Mucosa of gallbladder (tissue), 1 donor: Measurements from ENCODE around the gene VRTN. TPM values are rescaled to one million over a fixed set of nuclear protein-coding genes. Genes with fewer than 3 reads are reported as not detected.
A peak's percentile ranks its signal among the peaks of the same experiment; 100 is the strongest.
"Not testable (repeated sequence)": the region's sequence is repeated elsewhere in the genome, so short reads cannot be mapped to it uniquely, and the experiment has no call there.

ENCODE experiments used
- DNase-seq: peaks from one replicate; pipeline ENCODE4 v3.0.0-alpha.2; 2020; ENCODE audit warnings: low spot score
- total RNA-seq: library from RNA; stranded (reverse); gene quantifications from one replicate; pipeline ENCODE4 v1.2.1, GENCODE V29; 2021
- donor health status: DM: no; HTN: no; CAD: no.

Gene VRTN
- total RNA-seq, 1 donor from 2014 or later, result 0.32 TPM

DNA sequence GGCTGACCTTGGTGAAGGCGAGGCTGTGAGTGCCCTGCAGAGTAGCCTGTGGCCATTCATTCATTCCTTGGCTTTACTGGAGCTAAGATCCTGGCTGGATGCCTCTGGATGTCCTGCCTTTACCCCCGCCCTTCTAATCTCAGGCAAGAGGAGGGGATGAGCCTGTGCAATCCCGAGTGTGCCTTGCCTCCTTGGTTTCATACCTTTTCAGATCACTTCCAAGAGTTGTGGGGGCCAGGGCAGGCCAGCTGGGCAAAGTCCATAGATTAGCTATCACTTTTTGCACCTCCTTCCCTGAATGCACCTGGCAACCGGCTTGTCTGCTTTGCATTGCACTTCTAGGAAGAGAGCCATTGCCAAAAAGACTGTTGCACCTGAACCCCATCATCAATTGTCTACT lies 1.5 kb downstream of the VRTN start:
- peak; percentile 77 for DNase-seq

DNA sequence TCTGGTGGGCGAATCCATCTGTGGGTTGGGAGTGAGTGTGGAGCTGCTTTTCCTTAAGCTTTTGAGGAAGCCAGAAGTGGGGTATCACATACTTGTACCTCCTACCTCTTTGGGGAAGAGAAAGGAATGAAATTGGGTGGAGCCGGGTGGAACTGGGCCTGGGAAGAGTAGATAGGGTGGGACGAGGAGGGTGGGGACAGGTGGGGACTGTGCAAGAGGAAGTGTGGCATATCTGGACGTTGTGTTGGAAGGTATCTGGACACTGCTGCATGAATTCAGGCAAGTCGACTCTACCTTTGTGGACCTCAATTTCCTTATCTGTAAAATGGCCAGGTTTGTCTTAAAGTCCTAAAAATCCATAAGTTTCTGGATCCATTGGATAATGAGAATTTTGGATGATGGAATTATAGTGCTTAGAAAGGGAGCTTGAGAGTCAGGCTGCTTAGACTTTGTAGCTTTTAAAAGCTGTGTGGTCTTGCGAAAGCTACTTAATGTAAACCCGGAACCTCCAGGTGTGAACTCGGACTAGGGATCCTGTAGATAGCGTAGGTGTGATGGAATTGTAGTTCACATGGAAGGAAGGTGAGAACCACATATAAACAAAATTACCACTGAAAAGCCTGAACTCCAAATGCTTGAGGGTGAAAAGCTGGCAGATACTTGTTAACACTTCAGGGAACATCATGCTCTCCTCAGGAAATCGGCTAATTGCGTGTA lies 2.1 kb downstream of the VRTN start:
- no peak for DNase-seq

DNA sequence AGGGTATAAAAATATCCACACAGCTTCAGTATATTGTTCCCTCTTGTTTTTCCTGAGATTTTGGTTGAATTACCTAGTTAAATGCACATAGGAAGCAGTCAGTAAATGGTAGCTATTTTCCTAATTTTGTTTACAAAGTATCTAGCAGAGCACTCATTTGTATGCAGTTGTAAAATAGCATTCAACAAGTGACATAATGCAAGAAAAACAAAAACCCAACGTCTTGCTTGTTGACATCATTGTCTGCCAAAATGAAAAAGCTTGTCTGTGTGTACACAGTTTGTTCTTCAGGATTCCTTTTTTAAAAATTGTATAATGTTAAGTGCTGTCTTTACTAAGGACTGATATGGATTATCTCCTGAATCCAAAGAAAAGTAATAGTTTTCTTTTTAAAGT lies 2.7 kb downstream of the VRTN start:
- DNase-seq, result no peak

DNA sequence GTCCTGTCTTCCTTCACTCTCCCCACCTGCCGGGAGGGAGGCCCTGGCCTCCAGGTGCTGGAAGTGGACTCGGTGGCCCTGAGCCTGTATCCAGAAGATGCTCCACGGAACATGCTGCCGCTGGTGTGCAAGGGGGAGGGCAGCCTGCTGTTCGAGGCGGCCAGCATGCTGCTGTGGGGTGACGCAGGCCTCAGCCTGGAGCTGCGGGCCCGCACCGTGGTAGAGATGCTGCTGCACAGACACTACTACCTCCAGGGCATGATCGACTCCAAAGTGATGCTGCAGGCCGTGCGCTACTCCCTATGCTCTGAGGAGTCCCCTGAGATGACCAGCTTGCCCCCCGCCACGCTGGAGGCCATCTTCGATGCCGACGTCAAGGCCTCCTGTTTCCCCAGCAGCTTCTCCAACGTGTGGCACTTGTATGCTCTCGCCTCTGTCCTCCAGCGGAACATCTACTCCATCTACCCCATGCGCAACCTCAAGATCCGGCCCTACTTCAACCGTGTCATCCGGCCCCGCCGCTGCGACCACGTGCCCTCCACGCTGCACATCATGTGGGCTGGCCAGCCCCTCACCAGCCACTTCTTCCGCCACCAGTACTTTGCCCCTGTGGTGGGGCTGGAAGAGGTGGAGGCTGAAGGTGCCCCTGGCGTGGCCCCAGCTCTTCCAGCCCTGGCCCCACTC lies 8.8 kb downstream of the VRTN start:
- no peak for DNase-seq

DNA sequence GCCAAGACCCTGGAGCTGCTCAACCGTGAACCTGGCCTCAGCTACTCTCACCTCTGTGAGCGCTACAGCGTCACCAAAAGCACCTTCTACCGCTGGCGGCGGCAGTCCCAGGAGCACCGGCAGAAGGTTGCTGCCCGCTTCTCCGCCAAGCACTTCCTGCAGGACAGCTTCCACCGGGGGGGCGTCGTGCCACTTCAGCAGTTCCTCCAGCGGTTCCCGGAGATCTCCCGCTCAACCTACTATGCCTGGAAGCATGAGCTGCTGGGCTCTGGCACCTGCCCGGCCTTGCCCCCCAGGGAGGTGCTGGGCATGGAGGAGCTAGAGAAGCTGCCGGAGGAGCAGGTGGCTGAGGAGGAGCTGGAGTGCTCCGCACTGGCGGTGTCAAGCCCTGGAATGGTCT lies 9.3 kb downstream of the VRTN start:
- no peak for DNase-seq

DNA sequence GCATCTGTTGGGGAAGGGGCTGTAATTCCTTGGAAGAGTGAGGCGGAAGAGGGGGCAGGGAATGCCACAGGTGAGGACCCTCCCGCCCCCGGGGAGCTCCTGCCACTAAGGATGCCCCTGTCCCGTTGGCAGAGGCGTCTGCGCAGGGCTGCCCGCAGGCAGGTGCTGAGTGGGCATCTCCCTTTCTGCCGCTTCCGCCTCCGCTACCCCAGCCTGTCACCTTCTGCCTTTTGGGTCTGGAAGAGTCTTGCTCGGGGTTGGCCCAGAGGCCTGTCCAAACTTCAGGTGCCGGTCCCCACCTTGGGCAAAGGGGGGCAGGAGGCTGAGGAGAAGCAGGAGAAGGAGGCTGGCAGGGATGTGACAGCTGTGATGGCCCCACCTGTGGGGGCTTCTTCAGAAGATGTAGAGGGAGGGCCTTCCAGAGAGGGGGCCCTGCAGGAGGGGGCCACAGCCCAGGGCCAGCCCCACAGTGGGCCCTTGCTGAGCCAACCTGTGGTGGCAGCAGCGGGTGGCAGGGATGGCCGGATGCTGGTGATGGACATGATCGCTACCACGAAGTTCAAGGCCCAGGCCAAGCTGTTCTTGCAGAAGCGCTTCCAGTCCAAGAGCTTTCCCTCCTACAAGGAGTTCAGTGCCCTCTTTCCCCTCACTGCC lies 10.0 kb downstream of the VRTN start:
- no peak for DNase-seq

DNA sequence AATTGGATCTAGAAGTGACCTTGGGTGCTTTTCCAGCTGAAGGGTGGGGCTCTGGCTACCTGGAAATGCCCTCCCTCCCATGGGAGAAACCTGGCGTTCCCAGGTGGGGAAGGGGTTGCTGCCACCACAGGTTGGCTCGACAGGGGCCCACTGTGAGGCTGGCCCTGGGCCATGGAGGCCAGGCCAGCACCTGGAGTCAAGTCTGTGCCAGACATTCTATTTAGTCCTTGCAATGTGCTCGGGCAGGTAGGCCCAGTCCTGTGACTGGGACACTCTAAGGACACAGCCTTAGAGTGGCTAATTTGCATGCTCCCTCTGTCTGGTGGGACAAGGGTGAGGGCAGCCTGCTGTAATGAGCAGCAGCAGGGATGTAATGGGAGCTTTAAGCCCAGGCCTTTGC lies 11.9 kb downstream of the VRTN start:
- no peak for DNase-seq

DNA sequence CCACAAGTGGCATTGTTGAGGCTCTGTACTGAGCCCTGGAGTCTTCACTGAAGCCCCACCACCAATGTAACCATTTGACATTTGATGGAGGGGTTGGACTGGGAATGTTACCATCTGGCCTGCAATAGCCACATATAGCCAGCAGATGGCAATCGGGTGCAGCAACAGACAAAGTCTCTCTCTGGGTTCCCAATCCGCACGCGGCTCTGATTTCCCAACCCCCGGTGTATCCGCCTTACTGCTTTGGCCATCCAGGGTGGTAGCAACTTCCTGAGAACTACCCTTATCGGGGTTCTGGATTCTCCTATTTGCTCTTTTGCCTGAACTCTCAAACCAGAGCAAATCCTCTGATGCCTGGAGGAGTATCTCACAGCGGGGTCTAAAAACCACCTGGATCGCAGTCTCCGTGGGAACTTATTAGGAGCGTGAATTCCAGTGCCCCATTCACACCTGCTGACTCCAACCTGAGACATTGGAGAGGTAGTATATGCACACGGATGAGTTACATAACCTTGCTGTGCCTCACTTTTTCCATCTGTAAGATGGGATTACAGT lies 14.2 kb downstream of the VRTN start:
- peak; percentile 78 for DNase-seq

DNA sequence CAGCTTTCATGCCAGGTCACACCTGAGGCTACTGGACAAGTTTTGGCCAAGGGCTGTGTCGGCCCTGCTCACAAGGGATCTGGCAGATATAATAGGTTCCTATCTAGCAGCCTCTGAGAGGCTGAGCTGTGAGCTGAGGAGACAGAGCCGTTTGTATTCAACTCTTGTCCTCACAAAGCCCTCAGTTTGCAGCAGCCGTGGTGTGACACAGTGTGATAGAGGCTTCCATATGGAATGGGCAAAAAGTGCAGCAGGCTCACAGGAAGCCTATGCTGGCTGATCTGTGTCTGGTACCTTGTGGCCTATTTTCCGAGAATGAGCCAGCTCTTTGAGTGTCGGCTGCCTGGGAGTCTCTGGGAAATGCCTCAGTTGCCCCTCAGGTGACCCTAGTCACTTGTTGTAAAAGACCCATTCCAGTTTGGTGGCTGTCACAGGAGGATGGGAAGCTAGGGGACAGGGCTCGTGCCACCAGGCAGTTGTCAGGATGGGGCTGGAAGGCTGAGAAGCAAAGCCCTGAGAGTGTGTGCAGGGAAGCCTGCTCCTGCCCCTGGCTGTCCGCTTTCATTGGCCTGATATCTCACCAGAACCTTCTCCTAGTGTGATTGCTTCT lies 16.1 kb downstream of the VRTN start:
- no peak for DNase-seq

DNA sequence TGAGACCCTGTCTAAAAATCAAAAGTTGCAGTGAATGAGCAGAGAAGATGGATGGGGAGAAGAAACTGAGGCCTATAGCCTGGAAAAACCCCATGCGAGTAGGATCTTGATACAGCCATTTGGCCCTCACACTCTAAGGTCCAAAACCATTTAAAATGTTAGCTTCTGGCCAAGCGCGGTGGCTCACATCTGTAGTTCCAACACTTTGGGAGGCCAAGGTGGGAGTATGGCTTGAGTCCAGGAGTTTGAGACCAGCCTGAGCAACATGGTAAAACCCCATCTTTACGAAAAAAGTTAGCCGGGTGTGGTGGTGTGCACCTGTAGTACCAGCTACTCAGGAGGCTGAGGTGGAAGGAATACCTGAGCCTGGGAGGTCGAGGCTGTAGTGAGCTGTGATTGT lies 19.8 kb downstream of the VRTN start:
- DNase-seq, result no peak

DNA sequence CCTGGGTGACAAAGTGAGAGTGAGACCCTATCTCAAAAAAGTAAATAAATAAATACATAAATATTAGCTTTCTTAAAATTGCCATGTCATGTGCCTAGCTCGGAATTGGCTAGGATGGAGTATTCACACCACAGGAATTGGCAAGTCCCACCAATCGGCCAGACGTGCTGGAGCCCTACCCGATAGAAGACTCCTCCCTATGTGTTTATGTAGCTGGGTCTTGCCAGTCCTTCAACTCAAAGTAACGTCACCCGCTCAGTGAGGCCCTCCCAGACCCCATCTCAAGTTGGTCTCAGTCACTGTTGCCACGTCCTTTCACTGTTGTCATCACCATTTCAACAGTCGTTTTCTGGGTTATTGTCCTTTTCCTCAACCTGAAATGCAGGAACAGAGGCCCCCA lies 20.2 kb downstream of the VRTN start:
- DNase-seq, result no peak

DNA sequence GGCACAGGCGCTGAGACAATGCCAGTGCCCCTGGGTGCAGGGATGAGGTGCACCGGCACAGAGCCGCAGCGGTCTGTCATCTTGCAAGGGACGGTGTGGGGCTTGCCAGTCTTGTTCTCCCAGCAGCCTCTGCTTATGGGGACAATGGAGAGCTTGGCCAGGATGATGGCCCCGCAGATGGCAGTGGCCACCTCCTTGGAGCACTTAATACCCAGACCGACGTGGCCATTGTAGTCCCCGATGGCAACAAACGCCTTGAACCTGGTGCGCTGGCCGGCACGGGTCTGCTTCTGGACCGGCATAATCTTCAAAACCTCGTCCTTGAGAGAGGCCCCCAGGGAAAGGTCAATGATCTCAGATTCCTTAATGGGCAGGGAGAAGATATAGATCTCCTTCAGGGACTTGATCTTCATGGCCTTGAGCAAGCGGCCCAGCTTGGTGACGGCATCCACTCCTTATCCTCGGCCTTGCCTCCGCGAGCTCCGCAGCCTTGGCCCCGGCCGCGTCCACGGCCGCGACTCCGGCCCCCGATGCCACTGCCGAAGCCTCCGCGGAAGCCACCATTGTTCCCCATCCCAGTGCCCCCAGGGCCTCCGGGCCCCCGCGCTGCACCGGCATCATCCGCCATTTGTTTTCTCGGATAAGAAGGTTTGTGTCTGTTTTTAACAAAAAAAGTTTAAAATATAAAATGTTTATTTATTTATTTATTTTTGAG lies 29.9 kb downstream of the VRTN start:
- DNase-seq, result no peak

DNA sequence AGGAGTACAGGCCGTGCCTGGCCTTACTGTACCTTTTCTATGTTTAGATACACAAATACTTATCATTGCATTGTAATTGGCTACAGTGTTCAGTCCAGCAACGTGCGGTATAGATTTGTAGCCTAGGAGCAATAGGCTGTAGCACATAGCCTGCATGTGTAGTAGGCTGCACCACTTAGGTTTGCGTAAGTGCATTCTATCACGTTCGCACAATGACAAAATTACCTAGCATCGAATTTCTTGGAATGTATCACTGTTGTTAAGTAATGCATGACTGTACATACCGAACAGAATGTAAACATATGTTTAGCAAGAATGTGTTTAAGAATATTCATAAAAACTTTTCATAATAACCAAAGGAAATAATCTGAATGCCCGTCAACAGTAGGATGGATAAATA lies 31.9 kb downstream of the VRTN start:
- no peak for DNase-seq

DNA sequence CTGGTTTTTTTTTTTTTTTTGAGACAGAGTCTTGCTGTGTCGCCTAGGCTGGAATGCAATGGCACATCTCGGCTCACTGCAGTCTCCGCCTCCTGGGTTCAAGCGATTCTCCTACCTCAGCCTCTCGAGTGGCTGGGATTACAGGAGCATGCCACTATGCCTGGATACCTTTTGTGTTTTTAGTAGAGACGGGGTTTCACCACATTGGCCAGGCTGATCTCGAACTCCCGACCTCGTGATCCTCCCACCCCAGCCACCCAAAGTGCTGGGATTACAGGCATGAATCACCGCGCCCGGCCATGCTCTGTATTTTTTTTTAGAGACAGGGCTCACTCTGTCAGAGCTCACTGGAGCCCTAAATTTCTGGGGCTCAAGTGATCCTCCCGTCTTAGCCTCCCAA lies 32.6 kb downstream of the VRTN start:
- DNase-seq, result no peak

DNA sequence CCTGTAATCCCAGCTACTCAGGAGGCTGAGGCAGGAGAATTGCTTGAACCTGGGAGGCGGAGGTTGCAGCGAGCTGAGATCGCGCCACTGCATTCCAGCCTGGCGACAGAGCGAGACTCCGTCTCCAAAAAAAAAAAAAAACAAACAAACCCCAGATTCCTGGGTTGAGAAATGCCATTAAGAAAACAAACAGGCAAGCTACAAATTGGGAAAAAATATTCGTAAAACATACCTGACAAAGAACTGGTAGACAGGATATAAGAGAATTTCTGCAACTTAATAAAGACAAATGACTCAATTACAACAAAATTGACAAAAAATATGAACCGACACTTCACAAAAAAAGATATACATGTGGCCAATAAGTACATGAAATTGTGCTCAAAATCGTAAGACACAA lies 33.3 kb downstream of the VRTN start:
- not testable (repeated sequence) for DNase-seq

DNA sequence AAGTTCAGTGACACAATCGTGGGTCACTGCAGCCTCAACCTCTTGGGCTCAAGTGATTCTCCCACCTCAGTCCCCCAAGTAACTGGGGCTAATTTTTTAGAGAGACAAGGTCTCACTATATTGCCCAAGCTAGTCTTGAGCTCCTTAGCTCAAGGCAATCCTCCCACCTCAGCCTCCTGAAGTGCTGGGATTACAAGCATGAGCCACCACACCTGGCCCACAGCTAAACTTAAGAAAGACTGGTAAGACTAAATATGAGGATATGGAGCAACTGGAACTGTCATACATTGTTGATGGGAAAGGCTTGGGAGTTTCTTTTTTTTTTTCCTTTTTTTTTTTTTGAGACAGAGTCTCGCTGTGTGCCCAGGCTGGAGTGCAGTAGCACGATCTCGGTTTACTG lies 34.0 kb downstream of the VRTN start:
- no peak for DNase-seq

DNA sequence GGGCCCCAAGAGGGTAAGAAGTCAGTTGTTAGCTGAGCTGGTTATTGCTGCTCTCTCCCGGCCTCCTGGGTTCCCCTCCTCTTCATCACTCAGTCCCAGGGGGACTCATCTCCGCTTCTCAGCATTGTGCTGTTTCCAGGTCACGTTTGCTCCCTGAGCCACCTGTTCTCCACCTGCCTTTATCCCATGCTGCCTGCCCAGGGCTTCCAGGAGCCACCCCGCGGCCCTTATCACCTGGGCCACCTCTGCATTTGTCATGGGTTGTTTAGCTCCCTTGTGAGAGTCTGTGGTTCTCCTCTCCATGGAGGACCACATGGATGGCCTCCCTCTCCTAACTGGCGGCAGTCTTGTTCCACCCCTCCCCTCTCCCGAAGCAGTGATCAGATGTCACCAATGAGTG lies 41.7 kb downstream of the VRTN start:
- DNase-seq, result no peak

DNA sequence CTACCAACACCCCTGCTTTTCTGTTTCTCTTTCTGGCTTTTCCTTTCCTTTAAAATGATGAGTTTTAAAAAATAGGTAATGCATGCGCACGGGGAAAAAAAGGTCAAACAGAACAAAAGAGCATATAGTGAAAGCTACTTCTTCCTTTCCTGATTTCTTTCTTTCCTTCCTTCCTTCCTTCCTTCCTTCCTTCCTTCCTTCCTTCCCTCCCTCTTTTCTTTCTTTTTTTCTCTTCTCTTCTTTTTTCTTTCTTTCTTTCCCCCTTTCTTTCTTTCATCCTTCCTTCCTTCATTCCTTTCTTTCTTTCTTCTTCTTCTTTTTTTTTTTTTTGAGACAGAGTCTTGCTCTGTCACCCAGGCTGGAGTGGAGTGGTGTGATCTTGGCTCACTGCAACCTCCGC lies 42.2 kb downstream of the VRTN start:
- DNase-seq, result not testable (repeated sequence)

DNA sequence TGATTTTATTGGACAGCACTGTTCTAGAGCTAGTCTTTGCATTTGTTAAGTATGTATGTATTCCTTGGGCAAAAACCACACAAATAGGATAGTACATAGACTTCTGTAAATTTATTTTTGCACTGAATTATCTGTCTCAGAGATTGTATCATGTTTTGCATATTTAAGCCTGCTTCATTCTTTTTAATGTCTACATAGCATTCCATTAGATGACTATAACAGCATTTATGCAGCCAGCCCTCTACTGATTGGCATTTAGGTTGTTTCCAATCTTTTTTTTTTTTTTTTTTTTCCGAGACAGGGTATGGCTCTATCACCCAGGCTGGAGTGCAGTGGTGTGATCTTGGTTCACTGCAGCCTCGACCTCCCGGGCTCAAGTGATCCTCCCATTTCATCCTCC lies 43.2 kb downstream of the VRTN start:
- no peak for DNase-seq

DNA sequence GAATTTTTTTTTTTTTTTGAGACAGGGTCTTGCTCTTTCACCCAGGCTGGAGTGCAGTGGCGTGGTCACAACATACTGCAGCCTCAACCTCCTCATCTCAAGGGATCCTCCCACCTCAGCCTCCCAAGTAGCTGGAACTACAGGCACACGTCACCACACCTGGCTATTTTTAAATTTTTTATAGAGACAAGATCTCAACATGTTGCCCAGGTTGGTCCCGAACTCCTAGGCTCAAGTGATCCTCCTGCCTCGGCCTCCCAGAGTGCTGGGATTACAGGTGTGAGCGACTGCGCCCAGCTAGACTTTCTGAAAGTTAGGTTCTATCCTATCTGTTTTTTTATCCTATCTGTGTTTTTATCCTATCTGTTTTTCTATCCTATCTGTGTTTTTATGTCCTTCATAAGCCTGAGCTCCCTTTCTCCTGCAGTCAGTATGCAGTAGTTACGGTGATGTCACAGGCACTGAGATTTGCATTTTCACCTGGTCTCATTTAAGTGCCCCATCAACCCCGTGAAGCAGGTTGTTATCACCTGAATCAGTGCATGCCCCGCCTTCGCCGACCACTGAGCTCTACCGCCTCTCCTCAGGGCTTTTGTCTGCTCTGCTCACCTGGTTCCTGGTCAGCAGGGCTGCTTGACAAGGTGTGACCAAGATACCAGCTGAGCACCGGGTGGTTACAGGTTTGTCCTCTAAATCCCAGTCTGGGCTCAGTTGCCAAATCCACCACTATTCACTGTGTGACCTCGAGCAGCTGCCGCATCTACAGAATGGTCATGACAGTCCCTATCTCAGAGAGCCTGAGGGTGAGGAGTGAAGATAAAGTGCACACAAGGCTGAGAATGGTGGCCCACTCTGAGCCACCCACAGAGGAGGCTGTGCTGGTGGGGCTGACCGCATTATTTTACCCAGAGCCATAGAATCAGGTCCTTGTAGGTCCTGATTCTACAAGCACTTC lies 44.6 kb downstream of the VRTN start:
- no peak for DNase-seq

DNA sequence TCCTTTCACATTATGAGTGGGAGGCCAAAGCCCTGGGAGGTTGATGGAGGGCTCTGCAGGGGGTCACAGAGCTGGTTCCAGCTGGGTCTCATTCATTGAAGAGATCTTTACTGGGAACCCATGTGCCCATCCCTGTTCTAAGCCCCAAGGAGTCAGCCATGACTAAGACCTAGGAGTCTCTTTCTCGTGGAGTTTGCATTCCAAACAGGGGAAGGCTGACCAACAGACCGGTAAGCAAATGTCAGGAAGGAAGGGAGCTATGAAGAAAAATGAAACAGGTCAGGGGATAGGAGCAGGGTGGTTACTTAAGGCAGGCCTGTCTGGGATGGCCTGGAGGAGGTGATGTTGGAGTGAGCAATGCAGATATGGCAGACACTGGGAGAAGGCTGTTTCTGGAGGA lies 46.3 kb downstream of the VRTN start:
- no peak for DNase-seq
